ENCODE measurements around the gene PHF21A. TPM values are rescaled to one million over a fixed set of nuclear protein-coding genes. Genes with fewer than 3 reads are reported as not detected.

PHF21A gene
- total RNA-seq, 1 donor from 2014 or later, result 45.4 TPM

DNA sequence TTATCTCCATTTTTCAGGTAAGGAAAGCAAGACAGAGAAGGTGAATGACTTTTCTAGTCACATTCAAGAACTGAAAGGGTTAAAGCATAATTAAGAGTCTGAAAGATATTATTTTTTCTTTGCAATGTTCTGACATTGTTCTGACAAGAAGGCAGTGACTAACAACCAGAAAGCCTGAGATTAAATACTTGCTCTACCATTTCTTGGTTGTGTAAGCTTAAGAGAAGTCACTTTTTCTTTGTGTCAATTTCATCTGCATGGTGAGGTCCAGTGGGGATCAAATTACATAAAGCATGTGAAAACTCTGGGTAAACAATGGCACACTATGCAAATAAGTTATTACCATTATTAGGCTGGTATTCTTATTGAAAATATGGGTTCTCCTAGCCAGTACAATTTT is 73.7 kb downstream of the PHF21A start:
- intact Hi-C loops (cut with DNase I), result no loop called here
- Histone ChIP-seq H3K4me3 (no peak overlapping the region), H3K27ac (no peak overlapping the region), H3K36me3 (no peaks in the 10 kb centered on the region), H3K9me3 (no peaks in the 10 kb centered on the region), H3K4me1 (peaks cover 19% of the 10 kb centered on the region), H3K27me3 (no peaks in the 10 kb centered on the region)
- ATAC-seq (no peak), DNase-seq (no peak)
- TF ChIP-seq, protein P1, sequence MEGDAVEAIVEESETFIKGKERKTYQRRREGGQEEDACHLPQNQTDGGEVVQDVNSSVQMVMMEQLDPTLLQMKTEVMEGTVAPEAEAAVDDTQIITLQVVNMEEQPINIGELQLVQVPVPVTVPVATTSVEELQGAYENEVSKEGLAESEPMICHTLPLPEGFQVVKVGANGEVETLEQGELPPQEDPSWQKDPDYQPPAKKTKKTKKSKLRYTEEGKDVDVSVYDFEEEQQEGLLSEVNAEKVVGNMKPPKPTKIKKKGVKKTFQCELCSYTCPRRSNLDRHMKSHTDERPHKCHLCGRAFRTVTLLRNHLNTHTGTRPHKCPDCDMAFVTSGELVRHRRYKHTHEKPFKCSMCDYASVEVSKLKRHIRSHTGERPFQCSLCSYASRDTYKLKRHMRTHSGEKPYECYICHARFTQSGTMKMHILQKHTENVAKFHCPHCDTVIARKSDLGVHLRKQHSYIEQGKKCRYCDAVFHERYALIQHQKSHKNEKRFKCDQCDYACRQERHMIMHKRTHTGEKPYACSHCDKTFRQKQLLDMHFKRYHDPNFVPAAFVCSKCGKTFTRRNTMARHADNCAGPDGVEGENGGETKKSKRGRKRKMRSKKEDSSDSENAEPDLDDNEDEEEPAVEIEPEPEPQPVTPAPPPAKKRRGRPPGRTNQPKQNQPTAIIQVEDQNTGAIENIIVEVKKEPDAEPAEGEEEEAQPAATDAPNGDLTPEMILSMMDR (IDR thresholded peaks at IDR 0.05), result no peak

DNA sequence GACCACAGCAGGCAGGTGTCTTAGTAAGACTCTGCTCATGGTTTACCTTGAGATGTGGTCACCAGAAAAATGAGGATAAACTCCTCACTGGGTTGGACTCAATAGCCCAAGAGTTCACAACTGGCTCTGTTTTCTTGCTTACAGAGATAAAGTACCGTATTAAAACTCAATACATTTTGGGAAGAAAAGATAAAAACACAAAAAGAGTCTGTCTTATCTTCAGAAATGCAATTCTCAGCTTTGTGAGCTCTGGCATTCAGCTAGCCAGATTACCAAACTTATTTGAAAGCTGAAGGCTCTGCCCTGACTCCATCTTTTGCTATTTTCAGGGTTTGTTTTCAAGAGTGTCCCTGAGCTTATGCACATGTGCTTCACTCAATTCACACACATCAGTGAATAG is 75.4 kb downstream of the PHF21A start:
- no peak overlapping the region for H3K27ac ChIP-seq
- TF ChIP-seq, protein P1 (IDR thresholded peaks at IDR 0.05), result no peak
- no peaks in the 10 kb centered on the region for H3K27me3 ChIP-seq
- no peaks in the 10 kb centered on the region for H3K36me3 ChIP-seq
- no peak overlapping the region for H3K4me3 ChIP-seq
- DNase-seq (no peak), ATAC-seq (no peak)
- no peaks in the 10 kb centered on the region for H3K9me3 ChIP-seq
- H3K4me1 ChIP-seq, result peaks cover 14% of the 10 kb centered on the region
- intact Hi-C loops (cut with DNase I), result no loop called here

DNA sequence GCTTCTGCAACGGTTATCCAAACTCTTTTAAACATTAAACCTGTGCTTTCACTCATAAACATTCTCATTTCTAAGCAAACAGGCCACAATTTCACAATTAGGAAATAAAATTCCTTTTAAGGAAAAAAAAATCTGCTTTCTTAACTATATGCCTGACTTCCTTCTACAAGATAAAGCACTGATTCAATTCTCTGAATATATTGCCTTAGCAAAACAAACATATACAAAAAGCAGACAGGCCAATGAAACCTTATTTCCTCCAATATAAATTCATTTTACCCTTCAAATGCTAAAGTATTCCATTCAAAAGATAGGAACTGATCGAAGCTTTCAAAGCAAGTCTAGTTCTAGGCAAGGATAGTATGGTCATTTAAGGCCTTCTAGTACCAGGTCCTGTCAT is 76.7 kb downstream of the PHF21A start:
- H3K9me3 ChIP-seq, result no peaks in the 10 kb centered on the region
- DNase-seq (no peak), ATAC-seq (no peak)
- TF ChIP-seq, protein P1 (IDR thresholded peaks at IDR 0.05), result no peak
- no peak overlapping the region for H3K4me3 ChIP-seq
- H3K4me1 ChIP-seq, result peaks cover 14% of the 10 kb centered on the region
- H3K36me3 ChIP-seq, result no peaks in the 10 kb centered on the region
- H3K27ac ChIP-seq, result no peak overlapping the region
- H3K27me3 ChIP-seq, result no peaks in the 10 kb centered on the region
- intact Hi-C loops (cut with DNase I), result no loop called here

DNA sequence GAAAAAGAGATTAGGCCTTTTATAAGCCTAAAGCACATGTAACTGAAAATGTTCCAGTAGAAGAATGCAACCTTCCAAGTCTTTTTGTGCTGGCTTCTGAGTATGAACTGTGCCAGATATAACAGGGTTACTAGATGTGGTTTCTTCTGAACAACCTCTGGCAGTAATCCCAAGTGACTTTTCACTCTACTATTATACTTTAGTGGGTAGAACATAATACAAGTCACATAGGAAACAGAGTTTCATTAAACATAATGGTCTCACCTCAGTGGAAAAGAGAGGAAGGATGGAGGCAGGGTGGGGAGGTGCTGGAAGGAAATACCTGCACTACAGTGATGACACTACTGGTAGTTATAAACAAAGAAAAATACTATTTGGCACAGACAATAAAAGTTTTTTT is 81.3 kb downstream of the PHF21A start:
- no peak overlapping the region for H3K4me3 ChIP-seq
- ATAC-seq, result no peak

DNA sequence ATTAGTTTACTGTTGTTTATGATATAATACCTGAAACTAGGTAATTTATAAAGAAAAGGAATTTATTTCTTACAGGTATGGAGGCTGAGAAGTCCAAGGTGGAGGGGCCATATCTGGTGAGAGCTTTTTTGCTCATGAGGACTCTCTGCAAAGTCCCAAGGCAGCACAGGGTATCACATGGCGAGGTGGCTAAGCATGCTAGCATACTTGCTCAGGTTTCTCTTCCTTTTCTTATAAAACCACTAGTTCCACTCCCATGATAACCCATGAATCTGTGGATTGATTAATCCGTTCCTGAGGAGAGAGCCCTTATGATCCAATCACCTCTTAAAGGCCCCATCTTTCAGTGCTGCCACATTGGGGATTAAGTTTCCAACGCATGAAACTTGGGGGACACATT is 82.7 kb downstream of the PHF21A start:
- Histone ChIP-seq H3K4me3 (no peak overlapping the region), H3K4me1 (peaks cover 8% of the 10 kb centered on the region), H3K27ac (no peak overlapping the region), H3K36me3 (no peaks in the 10 kb centered on the region), H3K9me3 (no peaks in the 10 kb centered on the region), H3K27me3 (no peaks in the 10 kb centered on the region)
- TF ChIP-seq, protein P1 (IDR thresholded peaks at IDR 0.05), result no peak
- no peak for DNase-seq
- ATAC-seq, result no peak
- intact Hi-C loops (cut with DNase I), result no loop called here

More for the DNA sequence above, 81.3 kb downstream of the PHF21A start:
- Histone ChIP-seq H3K36me3 (no peaks in the 10 kb centered on the region), H3K4me1 (peaks cover 12% of the 10 kb centered on the region), H3K9me3 (no peaks in the 10 kb centered on the region), H3K27ac (no peak overlapping the region), H3K27me3 (no peaks in the 10 kb centered on the region)
- intact Hi-C loops (cut with DNase I), result no loop called here
- no peak for DNase-seq
- TF ChIP-seq, protein P1 (IDR thresholded peaks at IDR 0.05), result no peak

GRCh38 chr11:46036969-46037368 is 84.3 kb downstream of the PHF21A start:
- TF ChIP-seq, protein P1 (IDR thresholded peaks at IDR 0.05), result no peak
- Histone ChIP-seq H3K36me3 (no peaks in the 10 kb centered on the region), H3K4me1 (peaks cover 8% of the 10 kb centered on the region), H3K27ac (no peak overlapping the region), H3K4me3 (no peak overlapping the region), H3K9me3 (no peaks in the 10 kb centered on the region), H3K27me3 (no peaks in the 10 kb centered on the region)
- no peak for ATAC-seq
- no peak for DNase-seq
- intact Hi-C loops (cut with DNase I), result no loop called here
